ENCODE measurements around the gene CLDN20. TPM values are rescaled to one million over a fixed set of nuclear protein-coding genes. Genes with fewer than 3 reads are reported as not detected.

The CLDN20 gene
- total and polyA plus RNA-seq, 8 donors, result 0.07 TPM; not detected in 7

GRCh38 chr6:155254139-155254538, 9.7 kb upstream of the CLDN20 start:
- no peak for TF ChIP-seq CTCF (IDR thresholded peaks at IDR 0.05)
- Histone ChIP-seq H3K9me3 (no peaks in the 10 kb centered on the region), H3K36me3 (peaks cover 1 to 32% (median 4%) of the 10 kb centered on the region in 3 donors), H3K27ac (no peak overlapping the region), H3K4me3 (no peak overlapping the region), H3K4me1 (no peaks in the 10 kb centered on the region), H3K27me3 (no peaks in the 10 kb centered on the region)
- DNase-seq (no peak), FAIRE-seq (no peak), ATAC-seq (no peak)
- intact Hi-C loops (cut with DNase I), result no loop called here
- WGBS, 2 donors, result 88 to 92% methylated on average over 10 of the region's 10 CpGs

- FAIRE-seq, result no peak
- no peak for DNase-seq
- Histone ChIP-seq H3K27me3 (no peaks in the 10 kb centered on the region), H3K27ac (no peak overlapping the region), H3K4me1 (no peaks in the 10 kb centered on the region), H3K36me3 (peaks cover 4 to 32% (median 8%) of the 10 kb centered on the region in 3 donors), H3K4me3 (no peak overlapping the region), H3K9me3 (no peaks in the 10 kb centered on the region)
- no peak for TF ChIP-seq CTCF (IDR thresholded peaks at IDR 0.05)
- 80 to 85% methylated on average over 13 of the region's 13 CpGs for WGBS, 2 donors
- no peak for ATAC-seq
- intact Hi-C loops (cut with DNase I), result no loop called here
These were observed 7.6 kb upstream of the CLDN20 start for GRCh38 chr6:155256122-155256795.

GRCh38 chr6:155257796-155258195, 6.0 kb upstream of the CLDN20 start:
- intact Hi-C loops (cut with DNase I), result no loop called here
- WGBS, 2 donors, result 96 to 98% methylated on average over 9 of the region's 9 CpGs
- H3K36me3 ChIP-seq, result peaks cover 4 to 31% (median 8%) of the 10 kb centered on the region in 3 donors
- no peak for TF ChIP-seq CTCF (IDR thresholded peaks at IDR 0.05)
- H3K4me3 ChIP-seq, result no peak overlapping the region
- no peaks in the 10 kb centered on the region for H3K9me3 ChIP-seq
- DNase-seq, result no peak
- no peaks in the 10 kb centered on the region for H3K27me3 ChIP-seq
- no peaks in the 10 kb centered on the region for H3K4me1 ChIP-seq
- no peak overlapping the region for H3K27ac ChIP-seq
- no peak for FAIRE-seq
- ATAC-seq, result no peak

GRCh38 chr6:155259204-155259603, 4.6 kb upstream of the CLDN20 start:
- Histone ChIP-seq H3K27ac (no peak overlapping the region), H3K4me3 (no peak overlapping the region), H3K4me1 (no peaks in the 10 kb centered on the region), H3K9me3 (no peaks in the 10 kb centered on the region), H3K36me3 (peaks cover 4 to 27% (median 8%) of the 10 kb centered on the region in 3 donors), H3K27me3 (no peaks in the 10 kb centered on the region)
- no peak for FAIRE-seq
- no peak for DNase-seq
- WGBS, 2 donors, result 90 to 94% methylated on average over 3 of the region's 3 CpGs
- no peak for TF ChIP-seq CTCF (IDR thresholded peaks at IDR 0.05)
- intact Hi-C loops (cut with DNase I), result no loop called here
- no peak for ATAC-seq

- no peak overlapping the region for H3K27ac ChIP-seq
- TF ChIP-seq CTCF (IDR thresholded peaks at IDR 0.05), result no peak
- DNase-seq (no peak), ATAC-seq (no peak), FAIRE-seq (no peak)
- no peaks in the 10 kb centered on the region for H3K9me3 ChIP-seq
- H3K4me1 ChIP-seq, result no peaks in the 10 kb centered on the region
- 88 to 90% methylated on average over 5 of the region's 5 CpGs for WGBS, 2 donors
- no peaks in the 10 kb centered on the region for H3K27me3 ChIP-seq
- peaks cover 4 to 27% (median 8%) of the 10 kb centered on the region in 3 donors for H3K36me3 ChIP-seq
- intact Hi-C loops (cut with DNase I), result no loop called here
- H3K4me3 ChIP-seq, result no peak overlapping the region
These were observed 3.9 kb upstream of the CLDN20 start for GRCh38 chr6:155259897-155260296.
